ENCODE results near the gene CRB2.

- TF ChIP-seq ZNF136 (CRISPR knock-in tag; IDR thresholded peaks at IDR 0.05; ENCODE audit: low read depth) = no peak
- no peak for TF ChIP-seq CTCF (CRISPR knock-in tag; IDR thresholded peaks at IDR 0.05)
- TF ChIP-seq FOXK1 (CRISPR knock-in tag; IDR thresholded peaks at IDR 0.05; ENCODE audit: borderline replicate concordance, low read depth) = no peak
- TF ChIP-seq, protein P1, sequence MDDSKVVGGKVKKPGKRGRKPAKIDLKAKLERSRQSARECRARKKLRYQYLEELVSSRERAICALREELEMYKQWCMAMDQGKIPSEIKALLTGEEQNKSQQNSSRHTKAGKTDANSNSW (CRISPR knock-in tag; IDR thresholded peaks at IDR 0.05; ENCODE audit: borderline replicate concordance) = no peak
- no peak for TF ChIP-seq ZFX (CRISPR knock-in tag; IDR thresholded peaks at IDR 0.05; ENCODE audit: low read depth)
- TF ChIP-seq, protein P2, sequence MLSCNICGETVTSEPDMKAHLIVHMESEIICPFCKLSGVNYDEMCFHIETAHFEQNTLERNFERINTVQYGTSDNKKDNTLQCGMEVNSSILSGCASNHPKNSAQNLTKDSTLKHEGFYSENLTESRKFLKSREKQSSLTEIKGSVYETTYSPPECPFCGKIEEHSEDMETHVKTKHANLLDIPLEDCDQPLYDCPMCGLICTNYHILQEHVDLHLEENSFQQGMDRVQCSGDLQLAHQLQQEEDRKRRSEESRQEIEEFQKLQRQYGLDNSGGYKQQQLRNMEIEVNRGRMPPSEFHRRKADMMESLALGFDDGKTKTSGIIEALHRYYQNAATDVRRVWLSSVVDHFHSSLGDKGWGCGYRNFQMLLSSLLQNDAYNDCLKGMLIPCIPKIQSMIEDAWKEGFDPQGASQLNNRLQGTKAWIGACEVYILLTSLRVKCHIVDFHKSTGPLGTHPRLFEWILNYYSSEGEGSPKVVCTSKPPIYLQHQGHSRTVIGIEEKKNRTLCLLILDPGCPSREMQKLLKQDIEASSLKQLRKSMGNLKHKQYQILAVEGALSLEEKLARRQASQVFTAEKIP (CRISPR knock-in tag; IDR thresholded peaks at IDR 0.05; ENCODE audit: borderline replicate concordance) = no peak
- TF ChIP-seq E2F5 (CRISPR knock-in tag; conservative IDR thresholded peaks at IDR 0.05) = no peak
- TF ChIP-seq ZNF317 (CRISPR knock-in tag; IDR thresholded peaks at IDR 0.05) = no peak
- TF ChIP-seq RCOR2 (CRISPR knock-in tag; IDR thresholded peaks at IDR 0.05) = no peak
- no peak for TF ChIP-seq SNAPC5 (CRISPR knock-in tag; IDR thresholded peaks at IDR 0.05; ENCODE audit: borderline replicate concordance)
- TF ChIP-seq, protein P3, sequence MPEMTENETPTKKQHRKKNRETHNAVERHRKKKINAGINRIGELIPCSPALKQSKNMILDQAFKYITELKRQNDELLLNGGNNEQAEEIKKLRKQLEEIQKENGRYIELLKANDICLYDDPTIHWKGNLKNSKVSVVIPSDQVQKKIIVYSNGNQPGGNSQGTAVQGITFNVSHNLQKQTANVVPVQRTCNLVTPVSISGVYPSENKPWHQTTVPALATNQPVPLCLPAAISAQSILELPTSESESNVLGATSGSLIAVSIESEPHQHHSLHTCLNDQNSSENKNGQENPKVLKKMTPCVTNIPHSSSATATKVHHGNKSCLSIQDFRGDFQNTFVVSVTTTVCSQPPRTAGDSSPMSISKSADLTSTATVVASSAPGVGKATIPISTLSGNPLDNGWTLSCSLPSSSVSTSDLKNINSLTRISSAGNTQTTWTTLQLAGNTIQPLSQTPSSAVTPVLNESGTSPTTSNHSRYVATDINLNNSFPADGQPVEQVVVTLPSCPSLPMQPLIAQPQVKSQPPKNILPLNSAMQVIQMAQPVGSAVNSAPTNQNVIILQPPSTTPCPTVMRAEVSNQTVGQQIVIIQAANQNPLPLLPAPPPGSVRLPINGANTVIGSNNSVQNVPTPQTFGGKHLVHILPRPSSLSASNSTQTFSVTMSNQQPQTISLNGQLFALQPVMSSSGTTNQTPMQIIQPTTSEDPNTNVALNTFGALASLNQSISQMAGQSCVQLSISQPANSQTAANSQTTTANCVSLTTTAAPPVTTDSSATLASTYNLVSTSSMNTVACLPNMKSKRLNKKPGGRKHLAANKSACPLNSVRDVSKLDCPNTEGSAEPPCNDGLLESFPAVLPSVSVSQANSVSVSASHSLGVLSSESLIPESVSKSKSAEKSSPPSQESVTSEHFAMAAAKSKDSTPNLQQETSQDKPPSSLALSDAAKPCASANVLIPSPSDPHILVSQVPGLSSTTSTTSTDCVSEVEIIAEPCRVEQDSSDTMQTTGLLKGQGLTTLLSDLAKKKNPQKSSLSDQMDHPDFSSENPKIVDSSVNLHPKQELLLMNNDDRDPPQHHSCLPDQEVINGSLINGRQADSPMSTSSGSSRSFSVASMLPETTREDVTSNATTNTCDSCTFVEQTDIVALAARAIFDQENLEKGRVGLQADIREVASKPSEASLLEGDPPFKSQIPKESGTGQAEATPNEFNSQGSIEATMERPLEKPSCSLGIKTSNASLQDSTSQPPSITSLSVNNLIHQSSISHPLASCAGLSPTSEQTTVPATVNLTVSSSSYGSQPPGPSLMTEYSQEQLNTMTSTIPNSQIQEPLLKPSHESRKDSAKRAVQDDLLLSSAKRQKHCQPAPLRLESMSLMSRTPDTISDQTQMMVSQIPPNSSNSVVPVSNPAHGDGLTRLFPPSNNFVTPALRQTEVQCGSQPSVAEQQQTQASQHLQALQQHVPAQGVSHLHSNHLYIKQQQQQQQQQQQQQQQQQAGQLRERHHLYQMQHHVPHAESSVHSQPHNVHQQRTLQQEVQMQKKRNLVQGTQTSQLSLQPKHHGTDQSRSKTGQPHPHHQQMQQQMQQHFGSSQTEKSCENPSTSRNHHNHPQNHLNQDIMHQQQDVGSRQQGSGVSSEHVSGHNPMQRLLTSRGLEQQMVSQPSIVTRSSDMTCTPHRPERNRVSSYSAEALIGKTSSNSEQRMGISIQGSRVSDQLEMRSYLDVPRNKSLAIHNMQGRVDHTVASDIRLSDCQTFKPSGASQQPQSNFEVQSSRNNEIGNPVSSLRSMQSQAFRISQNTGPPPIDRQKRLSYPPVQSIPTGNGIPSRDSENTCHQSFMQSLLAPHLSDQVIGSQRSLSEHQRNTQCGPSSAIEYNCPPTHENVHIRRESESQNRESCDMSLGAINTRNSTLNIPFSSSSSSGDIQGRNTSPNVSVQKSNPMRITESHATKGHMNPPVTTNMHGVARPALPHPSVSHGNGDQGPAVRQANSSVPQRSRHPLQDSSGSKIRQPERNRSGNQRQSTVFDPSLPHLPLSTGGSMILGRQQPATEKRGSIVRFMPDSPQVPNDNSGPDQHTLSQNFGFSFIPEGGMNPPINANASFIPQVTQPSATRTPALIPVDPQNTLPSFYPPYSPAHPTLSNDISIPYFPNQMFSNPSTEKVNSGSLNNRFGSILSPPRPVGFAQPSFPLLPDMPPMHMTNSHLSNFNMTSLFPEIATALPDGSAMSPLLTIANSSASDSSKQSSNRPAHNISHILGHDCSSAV (CRISPR knock-in tag; IDR thresholded peaks at IDR 0.05; ENCODE audit: borderline replicate concordance) = no peak
These were observed 69.9 kb downstream of the CRB2 start for GRCh38 chr9:123425836-123426365.
